Tibial nerve (tissue), 4 donors: ENCODE measurements around the gene LSMEM2.

ENCODE experiments used
- CTCF ChIP-seq, 5 experiments: fragments of 200-600 bp in 3 of 5; fragments of 450-650 bp in 2 of 5; sonication (generic) in 3 of 5; IDR thresholded peaks; one replicate each; pipeline ENCODE4 v1.5.1; 2016 to 2019; ENCODE audit warnings: antibody characterized with exemption in 5 of 5, mild to moderate bottlenecking in 3 of 5, moderate library complexity in 2 of 5
- EP300 ChIP-seq, 2 donors: sonication (generic); formaldehyde crosslinking; IDR thresholded peaks; one replicate each; pipeline ENCODE4 v1.6.1; 2017; ENCODE audit warnings: antibody characterized with exemption in 2 of 2, mild to moderate bottlenecking in 1 of 2

GRCh38 chr3:50272911-50273688 lies 5.8 kb upstream of the LSMEM2 start:
- peak; percentile 98 to 100 (median 98) for TF ChIP-seq CTCF (IDR thresholded peaks at IDR 0.05)
- peak; percentile 23 to 85 for TF ChIP-seq EP300 (IDR thresholded peaks at IDR 0.05)
